ENCODE results near the gene SFN. TPM values are rescaled to one million over a fixed set of nuclear protein-coding genes. Genes with fewer than 3 reads are reported as not detected.

The SFN gene
- total and polyA plus RNA-seq, 2 of the 13 experiments (the other 11 are each of a cell fraction or from before 2014, with no cell fraction given), result 4.3 to 5.6 TPM

GRCh38 chr1:26838474-26839338 lies 24.2 kb upstream of the SFN start (continued):
- no peak for TF ChIP-seq ZNF253 (CRISPR knock-in tag; IDR thresholded peaks at IDR 0.05; ENCODE audit: borderline replicate concordance)
- TF ChIP-seq ZSCAN9 (CRISPR knock-in tag; IDR thresholded peaks at IDR 0.05; ENCODE audit: borderline replicate concordance), result peak; percentile 75; the same call in 1 of the 2 replicates
- TF ChIP-seq, protein P1, sequence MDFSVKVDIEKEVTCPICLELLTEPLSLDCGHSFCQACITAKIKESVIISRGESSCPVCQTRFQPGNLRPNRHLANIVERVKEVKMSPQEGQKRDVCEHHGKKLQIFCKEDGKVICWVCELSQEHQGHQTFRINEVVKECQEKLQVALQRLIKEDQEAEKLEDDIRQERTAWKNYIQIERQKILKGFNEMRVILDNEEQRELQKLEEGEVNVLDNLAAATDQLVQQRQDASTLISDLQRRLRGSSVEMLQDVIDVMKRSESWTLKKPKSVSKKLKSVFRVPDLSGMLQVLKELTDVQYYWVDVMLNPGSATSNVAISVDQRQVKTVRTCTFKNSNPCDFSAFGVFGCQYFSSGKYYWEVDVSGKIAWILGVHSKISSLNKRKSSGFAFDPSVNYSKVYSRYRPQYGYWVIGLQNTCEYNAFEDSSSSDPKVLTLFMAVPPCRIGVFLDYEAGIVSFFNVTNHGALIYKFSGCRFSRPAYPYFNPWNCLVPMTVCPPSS (IDR thresholded peaks at IDR 0.05), result no peak
- TF ChIP-seq FOXP1 (IDR thresholded peaks at IDR 0.05), result no peak
- peak; percentile 62 for TF ChIP-seq FOXP1 (CRISPR knock-in tag; IDR thresholded peaks at IDR 0.05)
- TF ChIP-seq, protein P2, sequence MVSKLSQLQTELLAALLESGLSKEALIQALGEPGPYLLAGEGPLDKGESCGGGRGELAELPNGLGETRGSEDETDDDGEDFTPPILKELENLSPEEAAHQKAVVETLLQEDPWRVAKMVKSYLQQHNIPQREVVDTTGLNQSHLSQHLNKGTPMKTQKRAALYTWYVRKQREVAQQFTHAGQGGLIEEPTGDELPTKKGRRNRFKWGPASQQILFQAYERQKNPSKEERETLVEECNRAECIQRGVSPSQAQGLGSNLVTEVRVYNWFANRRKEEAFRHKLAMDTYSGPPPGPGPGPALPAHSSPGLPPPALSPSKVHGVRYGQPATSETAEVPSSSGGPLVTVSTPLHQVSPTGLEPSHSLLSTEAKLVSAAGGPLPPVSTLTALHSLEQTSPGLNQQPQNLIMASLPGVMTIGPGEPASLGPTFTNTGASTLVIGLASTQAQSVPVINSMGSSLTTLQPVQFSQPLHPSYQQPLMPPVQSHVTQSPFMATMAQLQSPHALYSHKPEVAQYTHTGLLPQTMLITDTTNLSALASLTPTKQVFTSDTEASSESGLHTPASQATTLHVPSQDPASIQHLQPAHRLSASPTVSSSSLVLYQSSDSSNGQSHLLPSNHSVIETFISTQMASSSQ (IDR thresholded peaks at IDR 0.05; ENCODE audit: low read depth), result no peak
- TF ChIP-seq, protein P2 (CRISPR knock-in tag; IDR thresholded peaks at IDR 0.05; ENCODE audit: borderline replicate concordance), result no peak
- TF ChIP-seq KMT2A (CRISPR knock-in tag; IDR thresholded peaks at IDR 0.05), result peak; percentile 59; the same call in 1 of the 2 replicates
- peak; percentile 30 for TF ChIP-seq ZNF407 (CRISPR knock-in tag; IDR thresholded peaks at IDR 0.05; ENCODE audit: not compliant biosample characterization)
- peak; percentile 92 for TF ChIP-seq RXRA (CRISPR knock-in tag; IDR thresholded peaks at IDR 0.05)
- TF ChIP-seq FOXC1 (CRISPR knock-in tag; IDR thresholded peaks at IDR 0.05; ENCODE audit: borderline replicate concordance), result no peak
- no peak for TF ChIP-seq GPN1 (CRISPR knock-in tag; IDR thresholded peaks at IDR 0.05; ENCODE audit: borderline replicate concordance)
- TF ChIP-seq, protein P3, sequence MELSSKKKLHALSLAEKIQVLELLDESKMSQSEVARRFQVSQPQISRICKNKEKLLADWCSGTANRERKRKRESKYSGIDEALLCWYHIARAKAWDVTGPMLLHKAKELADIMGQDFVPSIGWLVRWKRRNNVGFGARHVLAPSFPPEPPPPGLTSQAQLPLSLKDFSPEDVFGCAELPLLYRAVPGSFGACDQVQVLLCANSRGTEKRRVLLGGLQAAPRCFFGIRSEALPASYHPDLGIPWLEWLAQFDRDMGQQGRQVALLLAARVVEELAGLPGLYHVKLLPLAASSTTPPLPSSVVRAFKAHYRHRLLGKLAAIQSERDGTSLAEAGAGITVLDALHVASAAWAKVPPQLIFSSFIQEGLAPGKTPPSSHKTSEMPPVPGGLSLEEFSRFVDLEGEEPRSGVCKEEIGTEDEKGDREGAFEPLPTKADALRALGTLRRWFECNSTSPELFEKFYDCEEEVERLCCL (CRISPR knock-in tag; IDR thresholded peaks at IDR 0.05; ENCODE audit: borderline replicate concordance), result no peak

All from HepG2 (cell line).